ENCODE data around the gene SLC4A1AP. TPM values are rescaled to one million over a fixed set of nuclear protein-coding genes. Genes with fewer than 3 reads are reported as not detected.

Gene SLC4A1AP
- total RNA-seq, 1 experiment from 2014 or later: 49.7 TPM

DNA sequence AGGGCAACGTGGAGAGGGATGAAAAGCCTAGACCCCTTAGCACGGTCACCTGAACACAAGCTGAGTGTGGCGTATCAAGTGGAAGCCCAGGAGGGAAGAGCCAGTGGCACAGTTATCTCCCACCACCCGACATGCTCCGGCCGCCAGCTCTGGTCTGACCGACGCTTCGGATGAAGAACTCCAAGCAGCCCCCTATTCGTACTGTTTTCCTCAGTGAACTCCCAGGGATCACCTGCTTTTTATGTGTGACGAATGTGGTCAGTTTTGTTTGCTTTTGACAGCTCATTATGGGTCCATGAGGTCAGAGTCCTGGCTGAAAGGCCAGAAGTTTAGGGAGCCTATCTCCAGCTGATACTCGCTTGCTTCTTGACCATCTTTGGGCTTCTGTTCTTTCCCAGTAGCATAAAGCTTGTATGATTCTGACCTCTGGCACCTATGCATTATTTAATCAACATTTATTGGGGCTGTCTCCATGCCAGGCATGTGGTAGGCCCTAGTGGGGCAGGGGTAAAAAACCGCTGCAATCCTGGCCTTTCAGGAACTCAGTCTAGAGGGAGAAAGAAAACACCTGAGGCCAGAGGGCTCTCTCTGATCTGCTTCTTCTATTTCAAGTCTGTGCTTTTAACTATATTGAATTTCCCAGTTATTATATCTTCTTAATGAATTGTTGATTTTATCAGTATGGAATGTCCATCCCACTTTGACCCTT, 74.8 kb downstream of the SLC4A1AP start:
- Histone ChIP-seq H3K27ac (no peak overlapping the region), H3K36me3 (no peaks in the 10 kb centered on the region), H3K4me1 (replicated peaks) (peaks cover 7% of the 10 kb centered on the region; the same call in 1 of the 2 replicates), H3K4me3 (no peak overlapping the region), H3K9me3 (replicated peaks) (no peaks in the 10 kb centered on the region), H3K27me3 (replicated peaks) (no peaks in the 10 kb centered on the region)
- no peak for DNase-seq (ENCODE audit: low read depth in 1 of 2, low spot score in 2 of 2)

DNA sequence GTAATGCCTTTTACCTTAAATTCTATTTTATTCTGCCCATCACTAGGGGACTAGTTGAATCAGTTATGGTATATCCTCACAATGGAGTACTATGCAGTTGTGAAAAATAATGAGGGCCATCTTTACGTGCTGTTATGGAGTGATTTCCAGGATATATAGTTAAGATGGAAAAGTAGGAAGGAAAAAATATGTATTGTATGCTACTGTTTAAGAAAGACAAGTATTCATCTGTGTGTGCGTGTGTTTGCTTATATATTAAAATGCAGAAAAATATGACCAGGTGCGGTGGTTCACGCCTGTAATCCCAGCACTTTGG, 75.3 kb downstream of the SLC4A1AP start:
- H3K4me3 ChIP-seq: no peak overlapping the region

DNA sequence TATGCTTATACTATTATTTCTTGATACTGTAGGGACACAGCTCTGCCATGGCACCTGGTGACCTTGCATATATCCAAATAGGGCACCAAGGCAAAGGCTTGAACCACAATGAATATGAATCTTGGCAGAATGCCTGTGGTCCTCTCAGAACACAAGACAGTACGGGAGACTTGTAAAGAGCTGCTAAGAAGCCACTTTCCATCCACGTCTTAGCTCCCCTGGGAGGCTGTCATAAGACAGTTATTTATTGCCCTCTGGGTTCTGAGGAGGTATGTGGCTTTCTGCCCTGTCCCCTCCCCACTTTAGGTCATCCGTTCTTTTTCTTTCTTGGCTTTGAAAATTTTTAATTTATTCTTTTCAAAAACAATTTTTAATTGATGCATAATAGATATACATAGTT, 78.0 kb downstream of the SLC4A1AP start:
- Histone ChIP-seq H3K4me1 (replicated peaks) (no peaks in the 10 kb centered on the region), H3K4me3 (no peak overlapping the region), H3K27me3 (replicated peaks) (no peaks in the 10 kb centered on the region), H3K27ac (no peak overlapping the region), H3K36me3 (no peaks in the 10 kb centered on the region), H3K9me3 (replicated peaks) (no peaks in the 10 kb centered on the region)
- no peak for DNase-seq (ENCODE audit: low read depth in 1 of 2, low spot score in 2 of 2)

More for the DNA sequence above, 75.3 kb downstream of the SLC4A1AP start:
- Histone ChIP-seq H3K27me3 (replicated peaks) (no peaks in the 10 kb centered on the region), H3K36me3 (no peaks in the 10 kb centered on the region), H3K4me1 (replicated peaks) (peaks cover 7% of the 10 kb centered on the region; the same call in 1 of the 2 replicates), H3K9me3 (replicated peaks) (no peaks in the 10 kb centered on the region), H3K27ac (no peak overlapping the region)
- no peak for DNase-seq (ENCODE audit: low read depth in 1 of 2, low spot score in 2 of 2)

DNA sequence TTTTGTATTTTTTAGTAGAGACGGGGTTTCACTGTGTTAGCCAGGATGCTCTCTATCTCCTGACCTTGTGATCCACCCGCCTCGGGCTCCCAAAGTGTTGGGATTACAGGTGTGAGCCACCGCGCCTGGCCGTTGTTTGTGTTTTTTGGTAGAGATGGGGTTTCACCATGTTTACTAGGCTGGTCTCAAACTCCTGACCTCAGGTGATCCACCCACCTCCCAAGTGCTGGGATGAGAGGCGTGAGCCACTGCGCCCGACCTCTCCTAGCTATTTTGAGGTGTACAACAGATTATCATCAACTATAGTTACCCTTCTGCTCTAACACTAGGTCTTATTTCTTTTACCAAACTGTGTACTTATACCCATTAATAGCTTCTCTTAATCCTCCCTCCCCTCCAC, 78.9 kb downstream of the SLC4A1AP start:
- no peak overlapping the region for H3K4me3 ChIP-seq
- no peaks in the 10 kb centered on the region for H3K27me3 ChIP-seq (replicated peaks)
- H3K9me3 ChIP-seq (replicated peaks): no peaks in the 10 kb centered on the region
- no peaks in the 10 kb centered on the region for H3K36me3 ChIP-seq
- H3K27ac ChIP-seq: no peak overlapping the region
- no peaks in the 10 kb centered on the region for H3K4me1 ChIP-seq (replicated peaks)
- DNase-seq (ENCODE audit: low read depth in 1 of 2, low spot score in 2 of 2): no peak

Other genes starting within 250 kb of the SLC4A1AP start
- gene NRBP1, start 235.3 kb upstream of the SLC4A1AP start, total RNA-seq (2014; rRNA removed; shearing (Covaris generic)): 83.1 and 132 TPM in 2 replicates
- gene KRTCAP3, start 221.5 kb upstream of the SLC4A1AP start, total RNA-seq (2014; rRNA removed; shearing (Covaris generic)): not detected in 2 replicates
- gene IFT172, start 174.1 kb upstream of the SLC4A1AP start, total RNA-seq (2014; rRNA removed; shearing (Covaris generic)): 12.4 and 18.4 TPM in 2 replicates
- gene FNDC4, start 168.7 kb upstream of the SLC4A1AP start, total RNA-seq (2014; rRNA removed; shearing (Covaris generic)): 2.2 and 3.9 TPM in 2 replicates
- gene GCKR, start 167.1 kb upstream of the SLC4A1AP start, total RNA-seq (2014; rRNA removed; shearing (Covaris generic)): not detected in 2 replicates
- gene ZNF512, start 80.8 kb upstream of the SLC4A1AP start, total RNA-seq (2014; rRNA removed; shearing (Covaris generic)): 35.2 and 52.8 TPM in 2 replicates
- gene CCDC121, start 34.9 kb upstream of the SLC4A1AP start, total RNA-seq (2014; rRNA removed; shearing (Covaris generic)): 2.4 and 2.9 TPM in 2 replicates
- 68.8 and 70.2 TPM in 2 replicates for gene GPN1, start 34.8 kb upstream of the SLC4A1AP start, total RNA-seq (2014; rRNA removed; shearing (Covaris generic))
- 21.5 and 23.3 TPM in 2 replicates for gene SUPT7L, start 275 bp upstream of the SLC4A1AP start, total RNA-seq (2014; rRNA removed; shearing (Covaris generic))
- 184 and 254 TPM in 2 replicates for gene MRPL33, start 107.8 kb downstream of the SLC4A1AP start, total RNA-seq (2014; rRNA removed; shearing (Covaris generic))
- gene RBKS, start 226.5 kb downstream of the SLC4A1AP start, total RNA-seq (2014; rRNA removed; shearing (Covaris generic)): 1.3 TPM in 1 of 2 replicates, not detected in the other
- gene BABAM2, start 226.8 kb downstream of the SLC4A1AP start, total RNA-seq (2014; rRNA removed; shearing (Covaris generic)): 18.7 and 24.6 TPM in 2 replicates